Naive thymus-derived CD8-positive, alpha-beta T cell (primary cell): Measurements from ENCODE around the gene MRNIP. TPM values are rescaled to one million over a fixed set of nuclear protein-coding genes. Genes with fewer than 3 reads are reported as not detected.
A peak's percentile ranks its signal among the peaks of the same experiment; 100 is the strongest.

ENCODE experiments used
- ATAC-seq, 2 donors: fragments of 150-1000 bp; cut with Tn5 transposase in 1 of 2; sonication (Bioruptor Pico), chemical (Tn5 transposase) in 1 of 2; 1 replicate in 1 of 2; 2 replicates in 1 of 2; pipeline ENCODE4 v1.10.0; 2021; ENCODE audit warnings: mild to moderate bottlenecking in 2 of 2, moderate library complexity in 2 of 2
- POLR2A ChIA-PET: fragments of 350-600 bp; sonication (Branson Sonifier 250); formaldehyde crosslinking; loops from one replicate; lab custom pipeline; 2021; ENCODE audit warnings: antibody characterized with exemption; lab: Charles Lee
- DNase-seq, 10 donors: peaks; one replicate each; pipeline versions ENCODE4 v3.0.0 to v3.0.0-alpha.2; 2020 to 2022
- H3K27ac Mint-ChIP-seq, 10 donors: one replicate each; pipeline ENCODE4 v1.8.0; 2020 to 2022; ENCODE audit warnings: mild to moderate bottlenecking in 10 of 10, mixed read lengths in 10 of 10, moderate library complexity in 4 of 10, inconsistent platforms in 1 of 10
- H3K27me3 Mint-ChIP-seq, 5 donors: one replicate each; pipeline ENCODE4 v1.8.0; 2021 to 2022; ENCODE audit warnings: mixed read lengths in 5 of 5
- H3K36me3 Mint-ChIP-seq, 3 donors: one replicate each; pipeline ENCODE4 v1.8.0; 2020 to 2022; ENCODE audit warnings: mixed read lengths in 3 of 3, mild to moderate bottlenecking in 2 of 3, inconsistent platforms in 1 of 3
- H3K4me1 Mint-ChIP-seq, 4 donors: one replicate each; pipeline ENCODE4 v1.8.0; 2021 to 2022; ENCODE audit warnings: mixed read lengths in 4 of 4
- H3K4me3 Mint-ChIP-seq, 10 donors: one replicate each; pipeline ENCODE4 v1.8.0; 2020 to 2022; ENCODE audit warnings: mild to moderate bottlenecking in 10 of 10, mixed read lengths in 10 of 10, moderate library complexity in 6 of 10, inconsistent platforms in 1 of 10
- H3K9me3 Mint-ChIP-seq, 9 donors: one replicate each; pipeline ENCODE4 v1.8.0; 2020 to 2022; ENCODE audit warnings: mixed read lengths in 9 of 9, mild to moderate bottlenecking in 3 of 9, inconsistent platforms in 1 of 9, moderate library complexity in 1 of 9
- polyA plus RNA-seq, 3 donors: library from polyadenylated mRNA; unstranded; fragments of 300-500 nt; fragmentation: Illumina TruSeq; gene quantifications; one replicate each; pipeline ENCODE4 v1.2.3, GENCODE V29; 2021
- total RNA-seq, 8 experiments: library from RNA in 2 of 8; stranded (reverse) in 2 of 8; gene quantifications; one replicate each; pipeline ENCODE4 v1.2.3 and lab custom pipeline; 2021 to 2026

The MRNIP gene
- total and polyA plus RNA-seq, 5 experiments from 2014 or later, result 13.6 to 122 (median 18.5) TPM

DNA sequence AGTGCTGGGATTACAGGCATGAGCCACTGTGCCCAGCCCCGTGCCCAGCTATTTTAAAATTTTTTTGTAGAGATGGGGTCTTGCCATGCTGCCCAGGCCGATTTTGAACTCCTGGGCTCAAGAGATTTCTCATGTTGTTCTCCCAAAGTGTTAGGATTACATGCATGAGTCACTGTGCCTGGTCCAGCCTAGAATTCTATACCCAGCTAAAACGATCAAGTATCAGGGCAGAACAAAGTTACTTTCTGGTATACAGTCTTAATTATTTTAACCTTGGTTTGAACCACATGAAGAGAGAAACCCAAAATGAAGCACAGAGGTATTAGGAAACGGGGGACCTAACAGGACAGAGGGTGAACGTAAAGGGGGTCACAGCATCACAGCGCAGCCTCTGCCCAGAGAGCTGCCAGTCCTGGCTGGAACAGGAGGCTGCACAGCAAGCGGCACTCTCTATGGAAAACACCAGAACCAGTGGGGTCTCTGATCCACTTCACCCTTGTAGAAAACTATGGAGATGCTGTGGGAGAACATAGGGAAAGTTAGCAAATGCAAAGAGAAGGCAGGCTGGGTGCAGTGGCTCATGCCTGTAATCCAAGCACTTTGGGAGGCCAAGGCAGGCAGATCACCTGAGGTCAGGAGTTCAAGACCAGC lies 27.7 kb downstream of the MRNIP start:
- Mint-ChIP-seq H3K27me3 (no peaks in the 10 kb centered on the region), H3K4me3 (no peak overlapping the region), H3K4me1 (peaks cover 10 to 20% (median 16%) of the 10 kb centered on the region in 4 donors), H3K27ac (peak overlapping the region in 6 of 10 donors; percentile 19 to 78 (median 44)), H3K36me3 (peaks cover 7 to 92% (median 20%) of the 10 kb centered on the region in 3 donors), H3K9me3 (no peaks in the 10 kb centered on the region)
- DNase-seq (no peak), ATAC-seq (no peak)
- POLR2A ChIA-PET, result interaction anchor here (1.0 kb wide), 1 partner anchor 9 kb away, joined by 3 read pairs; no protein-coding TSS in a partner anchor

DNA sequence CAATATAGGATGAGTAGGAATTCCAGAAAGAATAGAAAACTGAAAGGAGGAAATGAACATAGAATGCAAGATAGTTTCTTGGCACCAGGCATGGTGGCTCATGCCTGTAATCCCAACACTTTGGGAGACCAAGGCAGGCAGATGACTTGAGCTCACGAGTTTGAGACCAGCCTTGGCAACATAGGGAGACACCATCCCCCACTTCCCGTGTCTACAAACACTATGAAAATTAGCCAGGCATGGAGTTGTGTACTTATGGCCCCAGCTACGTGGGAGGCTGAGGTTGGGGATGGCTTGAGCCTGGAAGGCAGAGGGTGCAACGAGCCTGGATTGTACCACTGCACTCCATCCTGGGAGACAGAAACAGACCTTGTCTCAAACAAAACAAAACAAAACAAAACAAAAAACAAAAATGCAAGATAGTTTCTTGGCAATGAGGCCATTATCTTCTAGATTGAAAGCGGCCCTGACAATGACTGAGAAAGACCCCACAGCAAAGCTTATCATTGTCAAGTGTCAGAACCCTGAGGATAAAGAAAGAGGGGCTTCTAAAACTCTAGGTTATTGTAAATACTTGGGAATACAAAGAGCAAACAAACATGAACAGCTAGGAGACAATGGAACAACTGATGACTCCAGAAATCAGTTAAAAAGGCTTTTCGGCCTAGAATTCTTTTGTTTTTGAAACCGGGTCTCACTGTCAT lies 28.7 kb downstream of the MRNIP start:
- H3K36me3 Mint-ChIP-seq, result peaks cover 5 to 92% (median 19%) of the 10 kb centered on the region in 3 donors
- POLR2A ChIA-PET, result interaction anchor here (1.6 kb wide), 1 partner anchor 11 kb away, joined by 4 read pairs; no protein-coding TSS in a partner anchor
- no peaks in the 10 kb centered on the region for H3K9me3 Mint-ChIP-seq
- no peak overlapping the region for H3K4me3 Mint-ChIP-seq
- ATAC-seq (no peak), DNase-seq (no peak)
- no peaks in the 10 kb centered on the region for H3K27me3 Mint-ChIP-seq
- H3K4me1 Mint-ChIP-seq, result peaks cover 7 to 21% (median 16%) of the 10 kb centered on the region in 4 donors
- H3K27ac Mint-ChIP-seq, result peak overlapping the region in 7 of 10 donors; percentile 45 to 93 (median 82)

DNA sequence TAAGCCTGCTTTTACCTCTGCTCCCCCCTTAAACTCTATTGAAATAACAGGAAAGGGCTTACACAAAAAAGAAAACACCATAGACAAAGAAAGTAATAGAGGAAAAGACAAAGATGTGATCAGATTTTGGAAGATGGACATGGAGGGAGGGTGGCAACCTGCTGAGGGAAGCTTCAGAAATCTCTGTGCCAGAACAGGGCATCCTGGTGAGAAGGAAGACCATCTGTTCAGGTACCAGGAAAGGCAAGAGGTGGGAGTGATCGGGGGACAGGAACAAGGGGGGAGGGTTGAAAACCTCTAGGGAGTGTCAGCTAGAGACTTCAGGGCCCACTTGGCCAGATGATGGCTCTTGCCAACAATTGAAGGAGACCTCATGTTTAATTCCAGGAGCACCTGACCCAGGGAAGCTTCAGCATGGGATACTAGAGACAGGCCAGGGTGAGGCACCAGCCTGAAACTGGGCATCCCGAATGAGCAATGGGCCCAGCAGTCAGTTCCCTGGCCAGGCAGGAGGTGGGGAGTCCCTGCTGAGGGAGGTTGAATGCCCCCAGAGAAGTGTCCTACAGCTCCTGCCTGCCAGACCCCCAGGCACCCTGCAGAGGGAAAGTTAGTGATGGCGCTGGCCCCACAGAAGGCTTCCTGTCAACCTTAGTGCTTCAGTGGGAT lies 29.7 kb downstream of the MRNIP start:
- ATAC-seq, result no peak
- H3K27ac Mint-ChIP-seq, result peak overlapping the region; percentile 6 to 93 (median 72)
- POLR2A ChIA-PET, result interaction anchor here (0.7 to 1.6 kb wide), 3 partner anchors 10 to 124 kb away, joined by 3 to 4 read pairs (median 4); no protein-coding TSS in a partner anchor

DNA sequence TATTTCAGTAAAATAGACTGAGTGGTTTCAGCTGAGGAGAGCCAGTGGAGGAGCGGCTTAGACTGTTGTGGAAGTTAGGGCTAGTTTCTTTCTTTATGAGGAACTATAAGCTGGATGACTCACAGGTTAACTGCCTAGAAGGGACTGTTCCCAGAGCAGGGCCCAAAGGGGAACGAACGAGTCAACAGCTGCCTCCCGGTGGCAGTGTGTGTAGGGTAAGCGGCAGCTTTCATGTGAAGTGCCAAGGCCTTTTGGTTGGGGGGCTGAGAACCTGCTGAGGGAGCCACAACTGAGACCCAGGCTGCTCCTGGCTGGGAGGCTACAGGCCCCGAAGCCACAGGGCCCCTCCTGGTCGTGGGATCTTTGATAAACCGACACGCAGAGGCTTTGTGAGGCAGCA lies 30.9 kb downstream of the MRNIP start:
- no peak for DNase-seq
- peak in 1 of 2 donors; percentile 19 for ATAC-seq
- peak overlapping the region in 9 of 10 donors; percentile 27 to 82 (median 67) for H3K27ac Mint-ChIP-seq
- peaks cover 16 to 33% (median 27%) of the 10 kb centered on the region in 4 donors for H3K4me1 Mint-ChIP-seq
- no peak overlapping the region for H3K4me3 Mint-ChIP-seq
- peaks cover 0 to 96% (median 15%) of the 10 kb centered on the region in 3 donors for H3K36me3 Mint-ChIP-seq
- H3K27me3 Mint-ChIP-seq, result no peaks in the 10 kb centered on the region
- POLR2A ChIA-PET, result no interaction called here
- H3K9me3 Mint-ChIP-seq, result no peaks in the 10 kb centered on the region

More for the DNA sequence above, 29.7 kb downstream of the MRNIP start:
- H3K27me3 Mint-ChIP-seq, result no peaks in the 10 kb centered on the region
- peaks cover 16 to 26% (median 21%) of the 10 kb centered on the region in 4 donors for H3K4me1 Mint-ChIP-seq
- peaks cover 5 to 98% (median 22%) of the 10 kb centered on the region in 3 donors for H3K36me3 Mint-ChIP-seq
- no peak for DNase-seq
- no peaks in the 10 kb centered on the region for H3K9me3 Mint-ChIP-seq
- H3K4me3 Mint-ChIP-seq, result no peak overlapping the region

DNA sequence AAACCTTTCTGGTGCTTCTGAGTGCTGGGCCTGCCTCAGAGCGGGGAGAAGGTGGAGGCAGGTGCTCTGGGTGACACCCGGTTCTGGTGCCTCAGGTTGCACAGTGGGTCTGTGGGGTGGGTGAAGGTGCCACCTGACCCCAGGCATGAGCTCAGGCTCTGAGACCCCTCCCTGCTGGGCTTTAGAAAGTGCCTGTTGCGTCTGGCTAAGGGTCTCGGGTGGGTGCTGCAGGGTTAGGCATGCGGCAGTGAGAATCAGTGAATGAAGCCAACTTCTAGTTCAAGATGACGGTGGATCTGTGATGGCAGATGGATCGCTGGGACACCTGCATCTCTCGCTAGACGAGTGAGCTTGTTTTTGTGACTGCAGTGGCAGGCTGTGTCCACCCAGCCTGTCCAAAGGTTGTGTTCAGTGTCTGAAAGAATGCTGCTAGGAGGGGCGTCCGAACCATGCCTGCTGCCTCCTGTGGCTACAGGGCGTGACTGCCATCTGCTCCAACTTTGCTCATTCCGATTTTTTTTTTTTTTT lies 32.9 kb downstream of the MRNIP start:
- H3K9me3 Mint-ChIP-seq, result no peaks in the 10 kb centered on the region
- peaks cover 26 to 46% (median 40%) of the 10 kb centered on the region in 4 donors for H3K4me1 Mint-ChIP-seq
- H3K36me3 Mint-ChIP-seq, result peaks cover 0 to 79% (median 13%) of the 10 kb centered on the region in 3 donors
- DNase-seq (no peak), ATAC-seq (no peak)
- H3K27ac Mint-ChIP-seq, result peak overlapping the region in 3 of 10 donors; percentile 8 to 55 (median 44)
- peaks cover 0 to 2% (median 0%) of the 10 kb centered on the region in 5 donors for H3K27me3 Mint-ChIP-seq
- no peak overlapping the region for H3K4me3 Mint-ChIP-seq
- POLR2A ChIA-PET, result interaction anchor here (0.7 to 1.4 kb wide), 3 partner anchors 29 to 81 kb away, joined by 3 to 4 read pairs (median 3); partner anchors contain the start of gene LTC4S

DNA sequence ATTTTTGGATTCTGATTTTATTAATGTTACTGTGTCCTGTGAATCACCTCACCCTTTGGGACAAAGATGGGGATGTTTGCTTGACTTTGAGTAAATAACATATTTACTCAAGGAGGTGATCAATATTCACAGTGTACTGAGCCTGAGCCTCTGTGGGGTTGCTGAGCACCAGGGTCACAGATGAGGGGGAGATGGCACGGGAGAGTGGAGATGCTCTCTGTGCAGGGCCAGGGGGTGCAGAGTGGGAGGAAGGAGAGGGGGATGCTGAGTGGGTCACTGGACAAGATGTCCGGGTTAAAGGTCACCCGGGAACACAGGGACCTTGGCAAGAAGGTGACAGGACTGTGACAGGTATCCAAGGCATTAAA lies 33.9 kb downstream of the MRNIP start:
- Mint-ChIP-seq H3K9me3 (no peaks in the 10 kb centered on the region), H3K4me1 (peaks cover 30 to 51% (median 47%) of the 10 kb centered on the region in 4 donors), H3K36me3 (peaks cover 0 to 70% (median 10%) of the 10 kb centered on the region in 3 donors), H3K4me3 (peak overlapping the region in 3 of 10 donors; percentile 10 to 47 (median 12)), H3K27me3 (peaks cover 0 to 2% (median 0%) of the 10 kb centered on the region in 5 donors), H3K27ac (peak overlapping the region in 5 of 10 donors; percentile 44 to 89 (median 75))
- no peak for DNase-seq
- ATAC-seq, result no peak
- POLR2A ChIA-PET, result interaction anchor here (0.6 to 1.4 kb wide), 3 partner anchors 13 to 28 kb away, joined by 3 to 4 read pairs (median 3); no protein-coding TSS in a partner anchor

DNA sequence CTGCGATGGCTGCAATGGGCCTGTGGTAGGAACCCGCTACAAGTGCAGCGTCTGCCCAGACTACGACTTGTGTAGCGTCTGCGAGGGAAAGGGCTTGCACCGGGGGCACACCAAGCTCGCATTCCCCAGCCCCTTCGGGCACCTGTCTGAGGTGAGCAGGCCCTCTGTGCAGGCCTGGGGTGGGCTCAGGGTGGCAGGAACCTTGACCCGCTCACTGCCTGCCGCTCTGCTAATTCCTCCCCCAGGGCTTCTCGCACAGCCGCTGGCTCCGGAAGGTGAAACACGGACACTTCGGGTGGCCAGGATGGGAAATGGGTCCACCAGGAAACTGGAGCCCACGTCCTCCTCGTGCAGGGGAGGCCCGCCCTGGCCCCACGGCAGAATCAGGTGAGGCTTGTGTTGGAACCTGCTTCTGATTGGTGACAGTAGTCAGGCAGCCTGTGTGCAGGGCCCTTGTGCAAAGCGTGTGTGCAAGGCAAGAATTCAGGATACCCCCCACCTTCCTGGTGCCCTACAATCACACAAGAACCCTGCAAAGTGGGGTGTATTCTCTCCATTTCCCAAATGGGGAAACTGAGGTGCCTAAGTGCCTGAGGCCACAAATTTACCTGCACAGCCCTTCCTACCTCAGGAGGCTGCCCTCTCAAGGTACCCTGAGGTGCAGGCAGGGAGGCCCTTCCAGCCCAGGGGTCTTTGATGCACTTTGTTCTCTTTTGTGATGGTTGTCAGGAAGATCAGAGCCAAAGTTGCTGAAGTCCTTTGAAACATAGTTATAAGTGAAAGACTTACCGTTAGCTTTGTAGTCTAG lies 34.5 kb downstream of the MRNIP start:
- Mint-ChIP-seq H3K4me1 (peaks cover 33 to 56% (median 50%) of the 10 kb centered on the region in 4 donors), H3K4me3 (peak overlapping the region in 4 of 10 donors; percentile 4 to 52 (median 28)), H3K27ac (peak overlapping the region in 4 of 10 donors; percentile 44 to 89 (median 76)), H3K36me3 (peaks cover 0 to 64% (median 10%) of the 10 kb centered on the region in 3 donors), H3K9me3 (no peaks in the 10 kb centered on the region), H3K27me3 (peaks cover 0 to 2% (median 0%) of the 10 kb centered on the region in 5 donors)
- no peak for ATAC-seq
- POLR2A ChIA-PET, result interaction anchor here (0.6 to 6.8 kb wide), 7 partner anchors 10 to 38 kb away, joined by 3 to 154 read pairs (median 3); partner anchors contain the start of gene MGAT4B
- no peak for DNase-seq

DNA sequence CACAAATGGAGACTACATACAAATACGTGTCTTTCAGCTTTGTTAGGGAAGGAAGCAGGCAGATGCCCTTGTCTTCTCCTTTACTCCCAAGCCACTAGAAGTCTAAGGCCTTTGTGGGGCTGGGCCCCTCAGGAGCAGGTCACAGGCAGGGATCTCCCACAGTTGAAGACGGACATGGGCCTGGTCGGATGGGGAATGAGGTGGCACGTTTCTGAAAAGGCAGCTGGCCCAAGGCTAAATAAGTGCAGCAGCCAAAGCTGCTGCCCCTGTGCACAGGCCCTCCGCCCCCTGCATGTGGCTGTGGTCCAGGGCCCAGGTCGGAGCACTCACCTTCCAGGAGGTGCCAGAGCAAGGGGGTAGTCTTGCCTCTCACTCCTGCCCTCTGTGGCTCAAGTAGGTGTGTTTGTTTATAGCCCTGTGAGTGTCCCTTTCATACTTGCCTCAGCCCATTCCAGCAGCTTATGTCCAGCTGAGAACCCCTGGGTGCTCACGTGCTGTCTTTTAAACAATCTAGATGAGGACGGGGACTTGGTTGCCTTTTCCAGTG lies 36.1 kb downstream of the MRNIP start:
- Mint-ChIP-seq H3K36me3 (peaks cover 0 to 49% (median 4%) of the 10 kb centered on the region in 3 donors), H3K9me3 (no peaks in the 10 kb centered on the region), H3K4me3 (peak overlapping the region; percentile 92 to 99 (median 95)), H3K27ac (peak overlapping the region; percentile 92 to 99 (median 98)), H3K27me3 (peaks cover 0 to 2% (median 0%) of the 10 kb centered on the region in 5 donors), H3K4me1 (peaks cover 34 to 62% (median 58%) of the 10 kb centered on the region in 4 donors)
- ATAC-seq (no peak), DNase-seq (no peak)
- POLR2A ChIA-PET, result interaction anchor here (0.6 to 6.8 kb wide), 11 partner anchors 9 to 199 kb away, joined by 3 to 154 read pairs (median 4); partner anchors contain the start of genes HNRNPH1, LTC4S, MGAT4B and MRNIP

DNA sequence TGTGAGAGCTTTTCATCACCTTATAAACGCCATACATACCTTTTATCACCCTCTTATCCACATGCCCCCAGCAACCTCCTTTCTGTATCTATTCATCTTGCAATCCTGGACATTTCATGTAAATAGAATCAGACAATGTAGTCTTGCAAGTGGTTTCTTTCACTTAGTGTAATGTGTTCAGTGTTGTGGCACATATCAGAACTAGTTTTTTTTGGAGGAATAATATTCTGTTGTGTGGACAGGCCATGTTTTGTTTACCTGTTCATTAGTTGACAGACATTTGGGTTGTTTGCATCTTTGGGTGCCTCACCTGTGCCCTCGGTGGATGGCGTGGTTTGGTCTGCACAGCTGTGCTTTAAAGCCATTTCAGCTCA lies 36.6 kb downstream of the MRNIP start:
- no peak for DNase-seq
- peak overlapping the region; percentile 92 to 99 (median 98) for H3K27ac Mint-ChIP-seq
- H3K27me3 Mint-ChIP-seq, result peaks cover 0 to 2% (median 0%) of the 10 kb centered on the region in 5 donors
- peaks cover 34 to 63% (median 61%) of the 10 kb centered on the region in 4 donors for H3K4me1 Mint-ChIP-seq
- no peak for ATAC-seq
- peaks cover 0 to 44% (median 4%) of the 10 kb centered on the region in 3 donors for H3K36me3 Mint-ChIP-seq
- peak overlapping the region; percentile 92 to 99 (median 95) for H3K4me3 Mint-ChIP-seq
- H3K9me3 Mint-ChIP-seq, result no peaks in the 10 kb centered on the region
- POLR2A ChIA-PET, result interaction anchor here (0.7 to 6.8 kb wide), 11 partner anchors 9 to 198 kb away, joined by 3 to 154 read pairs (median 4); partner anchors contain the start of genes HNRNPH1, LTC4S, MGAT4B and MRNIP

DNA sequence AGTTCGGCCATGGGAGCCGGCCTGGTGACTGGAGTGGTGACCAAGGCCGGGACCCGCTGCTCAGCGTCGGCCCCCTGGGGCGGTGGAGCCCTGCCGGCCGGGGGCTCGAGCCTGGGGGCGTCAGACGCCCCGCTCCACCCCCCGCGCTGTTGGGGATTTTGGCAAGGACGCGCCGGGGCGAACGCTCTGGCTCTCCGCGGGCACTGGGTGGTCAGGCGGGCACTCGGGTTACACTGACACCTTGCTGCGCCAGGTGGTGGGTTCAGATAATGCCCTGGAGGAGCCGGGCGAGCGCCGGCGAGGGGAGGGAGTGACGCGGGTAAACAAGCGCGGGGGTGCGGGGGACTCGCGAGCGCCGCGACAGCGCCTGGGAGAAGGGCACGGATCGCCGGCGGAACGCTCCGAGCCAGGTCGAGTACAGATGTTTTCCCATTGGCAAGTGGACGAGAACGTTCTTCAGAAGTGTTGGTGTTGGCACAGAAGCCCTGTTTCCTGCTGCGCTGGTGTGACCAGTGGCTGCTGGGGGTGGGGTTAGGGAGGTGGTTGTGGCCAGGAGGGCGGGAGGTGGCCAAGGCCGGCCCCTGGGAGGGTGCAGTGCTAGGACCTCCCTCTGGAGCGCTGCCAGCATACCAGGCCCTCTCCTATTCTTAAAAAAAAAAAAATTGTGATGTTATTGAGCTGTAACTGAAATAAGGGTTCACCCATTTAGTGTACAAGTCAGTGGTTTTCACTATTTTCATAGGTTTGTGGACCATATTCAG lies 37.1 kb downstream of the MRNIP start:
- peaks cover 0 to 38% (median 4%) of the 10 kb centered on the region in 3 donors for H3K36me3 Mint-ChIP-seq
- peaks cover 0 to 2% (median 0%) of the 10 kb centered on the region in 5 donors for H3K27me3 Mint-ChIP-seq
- no peaks in the 10 kb centered on the region for H3K9me3 Mint-ChIP-seq
- peak overlapping the region; percentile 92 to 99 (median 95) for H3K4me3 Mint-ChIP-seq
- peaks cover 32 to 60% (median 58%) of the 10 kb centered on the region in 4 donors for H3K4me1 Mint-ChIP-seq
- H3K27ac Mint-ChIP-seq, result peak overlapping the region; percentile 92 to 99 (median 98)
- ATAC-seq (peak; percentile 57 to 68), DNase-seq (peak; percentile 82 to 94 (median 88))
- POLR2A ChIA-PET, result interaction anchor here (0.7 to 6.8 kb wide), 15 partner anchors 8 to 198 kb away, joined by 3 to 154 read pairs (median 8); partner anchors contain the start of genes HNRNPH1, LTC4S, MGAT4B and MRNIP
